Ishikawa (cell line): Measurements from ENCODE around the gene POR.

Experiments used
- CEBPB ChIP-seq: IDR thresholded peaks from 2 replicates; pipeline ENCODE4 v1.6.1; 2012
- CREB1 ChIP-seq: IDR thresholded peaks from 2 replicates; pipeline ENCODE4 v1.6.1; 2012; ENCODE audit warnings: low read depth
- EGR1 ChIP-seq: IDR thresholded peaks from 2 replicates; pipeline ENCODE4 v1.6.1; 2012
- EP300 ChIP-seq: IDR thresholded peaks from 2 replicates; pipeline ENCODE4 v1.6.1; 2012; ENCODE audit warnings: borderline replicate concordance
- FOXM1 ChIP-seq: IDR thresholded peaks from 2 replicates; pipeline ENCODE4 v1.6.1; 2012; ENCODE audit warnings: low read depth, borderline replicate concordance
- NFIC ChIP-seq: IDR thresholded peaks from 2 replicates; pipeline ENCODE4 v1.6.1; 2012
- RAD21 ChIP-seq: IDR thresholded peaks from 2 replicates; pipeline ENCODE4 v1.6.1; 2012; ENCODE audit warnings: low read depth
- TAF1 ChIP-seq: IDR thresholded peaks from 2 replicates; pipeline ENCODE4 v1.6.1; 2012; ENCODE audit warnings: low read depth, mild to moderate bottlenecking
- TCF12 ChIP-seq: IDR thresholded peaks from 2 replicates; pipeline ENCODE4 v1.6.1; 2012; ENCODE audit warnings: low read depth
- TEAD4 ChIP-seq: IDR thresholded peaks from 2 replicates; pipeline ENCODE4 v1.6.1; 2012
- YY1 ChIP-seq: IDR thresholded peaks from 2 replicates; pipeline ENCODE4 v1.6.1; 2012; ENCODE audit warnings: low read depth
- ZBTB7A ChIP-seq: IDR thresholded peaks from 2 replicates; pipeline ENCODE4 v1.6.1; 2012; ENCODE audit warnings: low read depth
- TF ChIP-seq, protein P1 (sequence below): IDR thresholded peaks from 2 replicates; pipeline ENCODE4 v1.6.1; 2012; ENCODE audit warnings: low read depth, mild to moderate bottlenecking
- TF ChIP-seq, protein P2 (sequence below): IDR thresholded peaks from 2 replicates; pipeline ENCODE4 v1.6.1; 2012
- TF ChIP-seq, protein P3 (sequence below): IDR thresholded peaks from 2 replicates; pipeline ENCODE4 v1.6.1; 2012

Gene POR

DNA sequence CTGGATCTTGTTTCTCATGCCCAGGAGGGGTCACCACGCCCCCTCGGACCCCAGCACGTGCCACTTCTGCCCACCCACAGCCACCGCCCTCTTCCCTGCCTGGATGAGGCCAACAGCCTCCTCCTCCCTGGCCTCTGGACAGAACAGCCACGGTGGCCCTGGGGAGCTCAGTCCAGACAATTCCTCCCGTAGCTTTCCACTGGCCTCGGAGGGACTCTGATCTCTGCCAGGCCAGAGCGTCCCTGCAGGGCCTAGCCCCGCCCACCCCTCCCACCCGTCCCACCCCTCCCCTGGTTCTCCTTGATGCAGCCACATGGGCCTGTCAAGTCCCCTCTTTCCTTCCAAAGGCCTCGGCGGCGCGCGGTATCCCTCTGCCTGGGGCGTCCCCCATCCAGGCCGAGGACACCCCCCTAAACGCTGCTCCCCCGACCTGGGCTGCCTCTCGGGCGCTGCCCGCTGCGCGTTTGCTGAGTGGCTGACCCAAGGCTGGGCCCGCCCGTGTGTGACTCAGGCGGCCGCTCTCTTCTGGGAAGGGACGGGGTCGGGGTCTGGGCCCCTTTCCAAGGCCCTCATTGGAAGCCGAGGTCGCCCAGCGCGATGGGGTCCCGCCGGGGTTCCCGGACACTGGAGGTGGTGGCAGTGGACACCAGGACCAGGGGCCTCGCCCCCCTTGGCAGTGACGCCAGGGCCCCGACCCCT lies 78.9 kb downstream of the POR start:
- TF ChIP-seq TCF12 (peak; percentile 64; the same call in 1 of the 2 replicates), NFIC (no peak), EP300 (no peak; the same call in 1 of the 2 replicates), CEBPB (no peak), ZBTB7A (peak; percentile 47), FOXM1 (no peak), EGR1 (peak; percentile 41; the same call in 1 of the 2 replicates), TEAD4 (0 out of 2 replicates have a peak, but pooled peaks have one; percentile 15), RAD21 (no peak), CREB1 (no peak), TAF1 (no peak), YY1 (no peak)
- TF ChIP-seq, protein P1, sequence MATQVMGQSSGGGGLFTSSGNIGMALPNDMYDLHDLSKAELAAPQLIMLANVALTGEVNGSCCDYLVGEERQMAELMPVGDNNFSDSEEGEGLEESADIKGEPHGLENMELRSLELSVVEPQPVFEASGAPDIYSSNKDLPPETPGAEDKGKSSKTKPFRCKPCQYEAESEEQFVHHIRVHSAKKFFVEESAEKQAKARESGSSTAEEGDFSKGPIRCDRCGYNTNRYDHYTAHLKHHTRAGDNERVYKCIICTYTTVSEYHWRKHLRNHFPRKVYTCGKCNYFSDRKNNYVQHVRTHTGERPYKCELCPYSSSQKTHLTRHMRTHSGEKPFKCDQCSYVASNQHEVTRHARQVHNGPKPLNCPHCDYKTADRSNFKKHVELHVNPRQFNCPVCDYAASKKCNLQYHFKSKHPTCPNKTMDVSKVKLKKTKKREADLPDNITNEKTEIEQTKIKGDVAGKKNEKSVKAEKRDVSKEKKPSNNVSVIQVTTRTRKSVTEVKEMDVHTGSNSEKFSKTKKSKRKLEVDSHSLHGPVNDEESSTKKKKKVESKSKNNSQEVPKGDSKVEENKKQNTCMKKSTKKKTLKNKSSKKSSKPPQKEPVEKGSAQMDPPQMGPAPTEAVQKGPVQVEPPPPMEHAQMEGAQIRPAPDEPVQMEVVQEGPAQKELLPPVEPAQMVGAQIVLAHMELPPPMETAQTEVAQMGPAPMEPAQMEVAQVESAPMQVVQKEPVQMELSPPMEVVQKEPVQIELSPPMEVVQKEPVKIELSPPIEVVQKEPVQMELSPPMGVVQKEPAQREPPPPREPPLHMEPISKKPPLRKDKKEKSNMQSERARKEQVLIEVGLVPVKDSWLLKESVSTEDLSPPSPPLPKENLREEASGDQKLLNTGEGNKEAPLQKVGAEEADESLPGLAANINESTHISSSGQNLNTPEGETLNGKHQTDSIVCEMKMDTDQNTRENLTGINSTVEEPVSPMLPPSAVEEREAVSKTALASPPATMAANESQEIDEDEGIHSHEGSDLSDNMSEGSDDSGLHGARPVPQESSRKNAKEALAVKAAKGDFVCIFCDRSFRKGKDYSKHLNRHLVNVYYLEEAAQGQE = no peak
- TF ChIP-seq, protein P2, sequence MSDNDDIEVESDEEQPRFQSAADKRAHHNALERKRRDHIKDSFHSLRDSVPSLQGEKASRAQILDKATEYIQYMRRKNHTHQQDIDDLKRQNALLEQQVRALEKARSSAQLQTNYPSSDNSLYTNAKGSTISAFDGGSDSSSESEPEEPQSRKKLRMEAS = peak; percentile 72
- TF ChIP-seq, protein P3, sequence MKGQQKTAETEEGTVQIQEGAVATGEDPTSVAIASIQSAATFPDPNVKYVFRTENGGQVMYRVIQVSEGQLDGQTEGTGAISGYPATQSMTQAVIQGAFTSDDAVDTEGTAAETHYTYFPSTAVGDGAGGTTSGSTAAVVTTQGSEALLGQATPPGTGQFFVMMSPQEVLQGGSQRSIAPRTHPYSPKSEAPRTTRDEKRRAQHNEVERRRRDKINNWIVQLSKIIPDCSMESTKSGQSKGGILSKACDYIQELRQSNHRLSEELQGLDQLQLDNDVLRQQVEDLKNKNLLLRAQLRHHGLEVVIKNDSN = peak; percentile 84

DNA sequence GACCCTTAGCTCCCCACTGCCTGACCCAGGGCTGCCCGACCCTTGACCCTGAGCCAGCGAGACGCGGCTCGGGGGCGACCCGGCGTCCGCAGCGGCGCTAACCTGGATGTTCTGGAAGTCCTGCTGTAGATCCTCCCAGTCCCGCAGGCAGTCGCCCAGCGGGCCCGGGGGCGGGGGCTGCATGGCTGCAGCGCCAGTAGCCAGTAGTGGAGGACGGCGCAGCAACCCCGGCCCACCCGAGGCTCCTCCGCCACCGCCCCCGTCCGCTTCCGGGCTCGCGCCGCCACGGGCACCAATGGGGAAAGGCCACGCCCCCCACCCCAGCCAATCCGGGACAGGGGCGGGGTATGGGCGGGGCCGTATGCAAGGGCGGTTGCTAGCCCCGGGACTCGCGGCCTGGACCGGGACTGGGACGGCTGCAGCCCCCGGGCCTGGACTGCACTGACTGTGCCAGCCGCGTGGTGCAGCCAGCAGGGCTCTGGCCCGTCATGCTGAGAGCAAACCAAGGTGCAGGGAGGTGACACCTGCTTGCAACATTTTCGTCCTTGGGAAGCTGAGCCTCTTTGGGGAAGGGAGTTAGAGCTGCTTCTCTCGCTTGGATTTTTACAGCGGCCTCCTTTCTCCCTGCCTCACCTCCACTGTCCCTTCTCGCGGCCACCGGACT lies 79.6 kb downstream of the POR start, which contains the start of gene TMEM120A:
TSS of gene TMEM120A (minus strand) at position 208 of the 664 bp plus-strand sequence. CDS start at position 183, 25 bp downstream.
- TF ChIP-seq NFIC (no peak), CEBPB (no peak), FOXM1 (no peak), TAF1 (no peak), YY1 (no peak), ZBTB7A (peak; percentile 88), RAD21 (peak; percentile 16; the same call in 1 of the 2 replicates), TEAD4 (peak; percentile 9; the same call in 1 of the 2 replicates), EGR1 (peak; percentile 51), TCF12 (peak; percentile 38; the same call in 1 of the 2 replicates), EP300 (no peak), CREB1 (0 out of 2 replicates have a peak, but pooled peaks have one; percentile 37)
- TF ChIP-seq, protein P3 = peak; percentile 50; the same call in 1 of the 2 replicates
- TF ChIP-seq, protein P2 = no peak; the same call in 1 of the 2 replicates
- TF ChIP-seq, protein P1 = no peak

DNA sequence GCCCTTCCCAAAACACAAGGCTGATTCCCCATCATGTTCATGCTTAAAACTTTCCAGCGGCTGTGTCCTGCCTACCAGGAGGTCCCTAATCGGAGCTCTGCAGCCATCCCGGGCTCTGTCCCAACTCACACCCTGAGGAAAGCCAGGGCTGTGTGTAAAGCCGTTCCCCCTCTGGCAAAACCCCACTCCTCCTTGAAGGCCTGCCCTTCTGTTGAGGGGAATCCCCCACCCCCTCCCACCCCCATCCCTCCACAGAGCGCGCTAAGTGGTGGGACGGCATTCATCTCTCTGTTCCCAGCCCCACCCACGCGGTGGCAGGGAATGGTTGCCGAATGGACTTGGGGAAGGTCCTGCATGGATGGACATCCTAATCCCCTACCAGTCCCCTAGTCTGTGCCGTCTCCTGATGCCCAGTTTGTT lies 80.1 kb downstream of the POR start:
- TF ChIP-seq RAD21 (no peak), YY1 (no peak), TAF1 (no peak; the same call in 1 of the 2 replicates), EP300 (no peak)
- TF ChIP-seq, protein P1 = no peak

DNA sequence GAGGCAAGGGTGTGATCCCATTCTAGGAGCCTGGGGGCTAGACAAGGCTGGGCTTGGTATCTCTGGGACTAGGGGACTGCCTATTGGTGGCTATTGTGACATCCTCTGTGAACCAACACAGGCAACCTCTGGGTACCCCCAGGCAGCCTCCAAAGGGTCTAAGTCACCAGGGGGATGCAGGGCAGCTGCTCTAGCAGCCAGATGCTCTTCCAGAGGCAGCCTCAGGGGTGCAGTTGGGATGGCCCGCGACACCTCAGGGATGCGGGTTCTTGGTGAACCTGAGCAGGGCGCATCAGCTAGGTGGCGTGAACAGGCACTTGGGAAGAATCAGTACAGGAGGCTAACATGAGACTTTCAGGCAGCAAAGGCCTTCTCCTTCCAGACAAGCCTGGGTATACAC lies 81.0 kb downstream of the POR start:
- TF ChIP-seq RAD21 = no peak
- TF ChIP-seq ZBTB7A = no peak
- no peak for TF ChIP-seq NFIC
- TF ChIP-seq, protein P2 = no peak
- no peak for TF ChIP-seq CREB1
- TF ChIP-seq FOXM1 = no peak
- no peak for TF ChIP-seq EP300
- TF ChIP-seq, protein P3 = no peak
